GM18508 (cell line): ENCODE data around the gene PRSS27.
"Not testable (repeated sequence)": the region's sequence is repeated elsewhere in the genome, so short reads cannot be mapped to it uniquely, and the experiment has no call there.

Experiments used
- ATAC-seq: cut with Tn5 transposase; IDR thresholded peaks from one replicate; pipeline ENCODE4 v1.9.1; 2021; ENCODE audit warnings: moderate number of reproducible peaks; ENCODE audit not compliant: insufficient read depth, unreplicated experiment

The PRSS27 gene

GRCh38 chr16:2734844-2735515, 15.0 kb upstream of the PRSS27 start:
- no peak for ATAC-seq

- no peak for ATAC-seq
These were observed 8.0 kb upstream of the PRSS27 start for GRCh38 chr16:2728034-2728433.

GRCh38 chr16:2726923-2727322, 6.9 kb upstream of the PRSS27 start:
- ATAC-seq: no peak

GRCh38 chr16:2724816-2725348, 4.9 kb upstream of the PRSS27 start:
- ATAC-seq: no peak

GRCh38 chr16:2724088-2724676, 4.2 kb upstream of the PRSS27 start:
- ATAC-seq: no peak

GRCh38 chr16:2721634-2722173, 1.7 kb upstream of the PRSS27 start:
- ATAC-seq: not testable (repeated sequence)

GRCh38 chr16:2720719-2721633, 952 bp upstream of the PRSS27 start:
- ATAC-seq: no peak

- ATAC-seq: no peak
These were observed 528 bp downstream of the PRSS27 start for GRCh38 chr16:2719328-2720063.

GRCh38 chr16:2717383-2718263, 2.4 kb downstream of the PRSS27 start:
- ATAC-seq: no peak

GRCh38 chr16:2716948-2717347, 3.1 kb downstream of the PRSS27 start:
- no peak for ATAC-seq

- ATAC-seq: no peak
These were observed 3.8 kb downstream of the PRSS27 start for GRCh38 chr16:2715966-2716885.

- no peak for ATAC-seq
These were observed 4.5 kb downstream of the PRSS27 start for GRCh38 chr16:2715519-2715918.

GRCh38 chr16:2715064-2715463, 5.0 kb downstream of the PRSS27 start:
- no peak for ATAC-seq

GRCh38 chr16:2713985-2714774, 5.8 kb downstream of the PRSS27 start:
- ATAC-seq: no peak

- ATAC-seq: no peak
These were observed 6.5 kb downstream of the PRSS27 start for GRCh38 chr16:2713523-2713922.

GRCh38 chr16:2712546-2712945, 7.5 kb downstream of the PRSS27 start:
- ATAC-seq: no peak

GRCh38 chr16:2712063-2712441, 8.0 kb downstream of the PRSS27 start:
- no peak for ATAC-seq
